Smooth muscle cell (in vitro differentiated cells): ENCODE data around the gene APP. TPM values are rescaled to one million over a fixed set of nuclear protein-coding genes. Genes with fewer than 3 reads are reported as not detected.

Source experiments
- DNase-seq: peaks from one replicate; lab custom pipeline; 2025; ENCODE audit not compliant: unreplicated experiment; lab: John Stamatoyannopoulos, UW
- H2AFZ ChIP-seq: fragments of 200-600 bp; sonication (generic); 2 replicates; pipeline ENCODE4 v1.6.0; 2016; ENCODE audit warnings: antibody characterized with exemption, low read depth, mild to moderate bottlenecking
- H3F3A ChIP-seq: fragments of 200-600 bp; sonication (generic); 2 replicates; pipeline ENCODE4 v1.6.0; 2017; ENCODE audit warnings: antibody characterized with exemption, low read depth
- H3K27ac ChIP-seq: fragments of 200-600 bp; sonication (generic); 2 replicates; pipeline ENCODE4 v1.5.1; 2016; ENCODE audit warnings: low read depth, mild to moderate bottlenecking
- H3K27me3 ChIP-seq: fragments of 200-600 bp; sonication (generic); 2 replicates; pipeline ENCODE4 v1.6.1; 2016; ENCODE audit warnings: low read depth, mild to moderate bottlenecking
- H3K36me3 ChIP-seq: fragments of 200-600 bp; sonication (generic); 2 replicates; pipeline ENCODE4 v1.5.1; 2016; ENCODE audit warnings: low read depth
- H3K4me1 ChIP-seq: fragments of 200-600 bp; sonication (generic); 2 replicates; pipeline ENCODE4 v1.5.1; 2016; ENCODE audit warnings: low read depth
- H3K4me2 ChIP-seq: fragments of 200-600 bp; sonication (generic); 2 replicates; pipeline ENCODE4 v1.6.0; 2016; ENCODE audit warnings: mild to moderate bottlenecking
- H3K4me3 ChIP-seq: fragments of 200-600 bp; sonication (generic); 2 replicates; pipeline ENCODE4 v1.5.1; 2016; ENCODE audit warnings: mild to moderate bottlenecking
- H3K79me2 ChIP-seq: fragments of 200-600 bp; sonication (generic); 2 replicates; pipeline ENCODE4 v1.6.0; 2016; ENCODE audit warnings: low read depth, mild to moderate bottlenecking
- H3K9ac ChIP-seq: fragments of 200-600 bp; sonication (generic); 2 replicates; pipeline ENCODE4 v1.6.0; 2016; ENCODE audit warnings: low read depth
- H3K9me3 ChIP-seq: fragments of 200-600 bp; sonication (generic); replicated peaks from 2 replicates; pipeline ENCODE4 v1.5.1; 2016; ENCODE audit warnings: low read depth
- H4K20me1 ChIP-seq: fragments of 200-600 bp; sonication (generic); 2 replicates; pipeline ENCODE4 v1.6.0; 2016; ENCODE audit warnings: low read depth
- WGBS: methylation state at CpG from one replicate; pipeline ENCODE4 v1.1.7; 2016; ENCODE audit warnings: low lambda C conversion rate; 5-methylcytosine and 5-hydroxymethylcytosine counted together
- polyA plus RNA-seq: library from polyadenylated mRNA; unstranded; fragments of >200 nt; fragmentation: Nextera tagmentation; extraction: Ambion mirVana; gene quantifications from 2 replicates; pipeline ENCODE4 v1.2.1, GENCODE V29; 2016
- total RNA-seq: library from RNA; depleted of rRNA; stranded (reverse); fragments of >200 nt; gene quantifications from 2 replicates; pipeline ENCODE4 v1.2.3, GENCODE V29; 2014
- TF ChIP-seq, protein P1 (sequence below): fragments of 200-600 bp; sonication (generic); IDR thresholded peaks from 2 replicates; pipeline ENCODE4 v1.5.1; 2017; ENCODE audit warnings: borderline replicate concordance, mild to moderate bottlenecking, antibody characterized with exemption; ENCODE audit not compliant: insufficient read depth, poor library complexity, severe bottlenecking

APP gene
- total and polyA plus RNA-seq, 2 experiments from 2014 or later = 65.3 to 459 TPM

GRCh38 chr21:26067836-26068594, 102.6 kb downstream of the APP start:
- Histone ChIP-seq H3K4me2 (no peak overlapping the region), H3K27me3 (no peaks in the 10 kb centered on the region), H3K36me3 (no peaks in the 10 kb centered on the region), H4K20me1 (peaks cover 96% of the 10 kb centered on the region), H2AFZ (no peak overlapping the region), H3K9ac (no peak overlapping the region), H3K4me3 (no peak overlapping the region), H3K27ac (no peak overlapping the region), H3F3A (peaks cover 16% of the 10 kb centered on the region), H3K9me3 (no peaks in the 10 kb centered on the region), H3K4me1 (peaks cover 36% of the 10 kb centered on the region), H3K79me2 (peaks cover 97% of the 10 kb centered on the region)
- TF ChIP-seq, protein P1, sequence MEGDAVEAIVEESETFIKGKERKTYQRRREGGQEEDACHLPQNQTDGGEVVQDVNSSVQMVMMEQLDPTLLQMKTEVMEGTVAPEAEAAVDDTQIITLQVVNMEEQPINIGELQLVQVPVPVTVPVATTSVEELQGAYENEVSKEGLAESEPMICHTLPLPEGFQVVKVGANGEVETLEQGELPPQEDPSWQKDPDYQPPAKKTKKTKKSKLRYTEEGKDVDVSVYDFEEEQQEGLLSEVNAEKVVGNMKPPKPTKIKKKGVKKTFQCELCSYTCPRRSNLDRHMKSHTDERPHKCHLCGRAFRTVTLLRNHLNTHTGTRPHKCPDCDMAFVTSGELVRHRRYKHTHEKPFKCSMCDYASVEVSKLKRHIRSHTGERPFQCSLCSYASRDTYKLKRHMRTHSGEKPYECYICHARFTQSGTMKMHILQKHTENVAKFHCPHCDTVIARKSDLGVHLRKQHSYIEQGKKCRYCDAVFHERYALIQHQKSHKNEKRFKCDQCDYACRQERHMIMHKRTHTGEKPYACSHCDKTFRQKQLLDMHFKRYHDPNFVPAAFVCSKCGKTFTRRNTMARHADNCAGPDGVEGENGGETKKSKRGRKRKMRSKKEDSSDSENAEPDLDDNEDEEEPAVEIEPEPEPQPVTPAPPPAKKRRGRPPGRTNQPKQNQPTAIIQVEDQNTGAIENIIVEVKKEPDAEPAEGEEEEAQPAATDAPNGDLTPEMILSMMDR = no peak
- WGBS = 64% methylated on average over 12 of the region's 12 CpGs
- no peak for DNase-seq

DNA sequence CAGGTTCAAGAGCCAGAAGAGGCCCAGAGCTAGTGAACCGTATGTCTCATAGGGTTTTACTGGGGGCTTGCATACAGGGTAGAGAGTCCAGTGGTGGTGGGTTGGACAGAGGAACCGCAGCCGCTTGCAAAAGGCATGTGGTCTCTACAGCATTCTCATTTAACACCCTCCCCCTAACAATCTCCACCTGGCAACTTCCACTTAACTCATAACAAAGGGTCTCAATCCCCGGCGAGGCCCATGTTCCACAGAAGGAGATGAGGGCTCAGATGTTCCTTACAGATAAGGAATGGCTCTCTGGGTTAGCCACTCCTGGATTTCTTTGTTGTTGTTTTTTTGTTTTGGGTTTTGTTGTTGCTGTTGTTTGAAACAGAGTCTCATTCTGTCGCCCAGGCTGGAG, 106.1 kb downstream of the APP start:
- no peaks in the 10 kb centered on the region for H3K36me3 ChIP-seq
- TF ChIP-seq, protein P1 = no peak
- H3F3A ChIP-seq = no peaks in the 10 kb centered on the region
- H3K4me2 ChIP-seq = no peak overlapping the region
- WGBS = 77% methylated on average over 6 of the region's 6 CpGs
- no peak for DNase-seq
- no peak overlapping the region for H2AFZ ChIP-seq
- no peak overlapping the region for H3K27ac ChIP-seq
- H3K9me3 ChIP-seq = no peaks in the 10 kb centered on the region
- H3K4me1 ChIP-seq = peaks cover 14% of the 10 kb centered on the region
- H4K20me1 ChIP-seq = peaks cover 97% of the 10 kb centered on the region
- no peak overlapping the region for H3K4me3 ChIP-seq
- H3K27me3 ChIP-seq = no peaks in the 10 kb centered on the region
- H3K79me2 ChIP-seq = peaks cover 98% of the 10 kb centered on the region
- H3K9ac ChIP-seq = no peak overlapping the region

DNA sequence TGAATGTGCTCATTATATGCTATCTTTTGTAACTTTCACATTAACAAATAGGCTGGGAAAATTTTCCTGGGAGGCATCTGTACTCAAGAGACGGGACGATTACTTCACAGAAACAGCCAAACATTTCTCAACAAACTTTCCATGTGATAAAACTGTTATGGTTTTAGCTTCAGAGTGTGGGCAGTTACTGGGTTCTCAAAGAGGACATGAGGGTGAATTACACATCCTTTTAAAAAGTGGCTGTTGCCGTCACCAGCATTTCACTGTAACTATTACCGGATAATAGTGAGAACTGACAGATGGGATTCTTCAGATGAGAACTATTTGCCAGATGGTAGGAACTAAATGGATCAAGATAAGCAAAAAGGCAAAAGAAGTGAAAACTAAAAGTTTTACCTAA, 109.1 kb downstream of the APP start:
- Histone ChIP-seq H3K27me3 (no peaks in the 10 kb centered on the region), H3F3A (no peaks in the 10 kb centered on the region), H3K4me3 (no peak overlapping the region), H4K20me1 (peaks cover 94% of the 10 kb centered on the region), H3K9ac (no peak overlapping the region), H3K4me2 (peak overlapping the region; percentile 37), H2AFZ (no peak overlapping the region), H3K9me3 (no peaks in the 10 kb centered on the region), H3K4me1 (peaks cover 14% of the 10 kb centered on the region), H3K27ac (peak overlapping the region; percentile 58), H3K36me3 (no peaks in the 10 kb centered on the region), H3K79me2 (peaks cover 95% of the 10 kb centered on the region)
- no peak for DNase-seq
- 13% methylated on average over 4 of the region's 4 CpGs for WGBS
- TF ChIP-seq, protein P1 = no peak
